GM19372 (cell line): ENCODE measurements around the gene PRICKLE1.
A peak's percentile ranks its signal among the peaks of the same experiment; 100 is the strongest.

Experiments used
- ATAC-seq: cut with Tn5 transposase; IDR thresholded peaks from one replicate; pipeline ENCODE4 v1.9.1; 2021; ENCODE audit warnings: mild to moderate bottlenecking, low read depth, moderate library complexity; ENCODE audit not compliant: unreplicated experiment

PRICKLE1 gene

GRCh38 chr12:42468921-42469320 lies 120.6 kb downstream of the PRICKLE1 start:
- ATAC-seq: no peak

GRCh38 chr12:42468341-42468821 lies 121.2 kb downstream of the PRICKLE1 start:
- ATAC-seq: peak; percentile 19

GRCh38 chr12:42463671-42464070 lies 125.9 kb downstream of the PRICKLE1 start:
- ATAC-seq: no peak

- no peak for ATAC-seq
Measured at GRCh38 chr12:42462486-42462885, 127.1 kb downstream of the PRICKLE1 start.

GRCh38 chr12:42459336-42459847 lies 130.2 kb downstream of the PRICKLE1 start:
- no peak for ATAC-seq

- ATAC-seq: no peak
Measured at GRCh38 chr12:42458575-42458974, 131.0 kb downstream of the PRICKLE1 start.

- ATAC-seq: no peak
Measured at GRCh38 chr12:42450248-42450647, 139.3 kb downstream of the PRICKLE1 start.

- ATAC-seq: no peak
Measured at GRCh38 chr12:42448841-42449240, 140.7 kb downstream of the PRICKLE1 start.

GRCh38 chr12:42447371-42447786 lies 142.2 kb downstream of the PRICKLE1 start:
- no peak for ATAC-seq

GRCh38 chr12:42446761-42447160 lies 142.8 kb downstream of the PRICKLE1 start:
- no peak for ATAC-seq

- ATAC-seq: no peak
Measured at GRCh38 chr12:42445891-42446290, 143.7 kb downstream of the PRICKLE1 start.

GRCh38 chr12:42444192-42444943 lies 145.2 kb downstream of the PRICKLE1 start:
- ATAC-seq: no peak

GRCh38 chr12:42442888-42443287 lies 146.7 kb downstream of the PRICKLE1 start:
- no peak for ATAC-seq

GRCh38 chr12:42442311-42442759 lies 147.2 kb downstream of the PRICKLE1 start:
- no peak for ATAC-seq

- no peak for ATAC-seq
Measured at GRCh38 chr12:42440608-42441007, 148.9 kb downstream of the PRICKLE1 start.

- no peak for ATAC-seq
Measured at GRCh38 chr12:42432517-42433140, 156.9 kb downstream of the PRICKLE1 start.

GRCh38 chr12:42428850-42429249 lies 160.7 kb downstream of the PRICKLE1 start:
- ATAC-seq: no peak

- ATAC-seq: no peak
Measured at GRCh38 chr12:42426746-42427145, 162.8 kb downstream of the PRICKLE1 start.

GRCh38 chr12:42422785-42423184 lies 166.8 kb downstream of the PRICKLE1 start:
- no peak for ATAC-seq

GRCh38 chr12:42421844-42422779 lies 167.4 kb downstream of the PRICKLE1 start:
- ATAC-seq: peak; percentile 81

GRCh38 chr12:42420395-42420794 lies 169.2 kb downstream of the PRICKLE1 start:
- ATAC-seq: no peak
